AG10803 (cell line): ENCODE results near the gene ANKRD33B.

Source experiments
- DNase-seq: peaks from one replicate; pipeline ENCODE4 v3.0.0; 2010; ENCODE audit warnings: low read depth
- H3K4me3 ChIP-seq: 2 replicates; pipeline ENCODE4 v1.5.1; 2011; ENCODE audit warnings: mild to moderate bottlenecking, low read length, control low read depth
- CTCF ChIP-seq: conservative IDR thresholded peaks from 2 replicates; pipeline ENCODE4 v1.5.1; 2011; ENCODE audit warnings: mild to moderate bottlenecking, low read length, control low read depth, inconsistent platforms

Gene ANKRD33B

GRCh38 chr5:10596886-10597451, 33.1 kb downstream of the ANKRD33B start:
- TF ChIP-seq CTCF = no peak
- no peak overlapping the region for H3K4me3 ChIP-seq
- no peak for DNase-seq

GRCh38 chr5:10599113-10599512, 35.2 kb downstream of the ANKRD33B start:
- DNase-seq = no peak
- H3K4me3 ChIP-seq = no peak overlapping the region
- no peak for TF ChIP-seq CTCF

- H3K4me3 ChIP-seq = no peak overlapping the region
- no peak for TF ChIP-seq CTCF
- peak; percentile 59 for DNase-seq
These were observed 36.0 kb downstream of the ANKRD33B start for GRCh38 chr5:10599862-10600284.

GRCh38 chr5:10600626-10601245, 36.9 kb downstream of the ANKRD33B start:
- TF ChIP-seq CTCF = 0 out of 2 replicates have a peak, but pooled peaks have one; percentile 5
- H3K4me3 ChIP-seq = no peak overlapping the region
- no peak for DNase-seq

- H3K4me3 ChIP-seq = no peak overlapping the region
- TF ChIP-seq CTCF = no peak
- DNase-seq = peak; percentile 83
These were observed 37.6 kb downstream of the ANKRD33B start for GRCh38 chr5:10601246-10602030.

- TF ChIP-seq CTCF = no peak
- no peak for DNase-seq
- no peak overlapping the region for H3K4me3 ChIP-seq
These were observed 38.3 kb downstream of the ANKRD33B start for GRCh38 chr5:10602031-10602806.
